ENCODE data around the gene MORC4. TPM values are rescaled to one million over a fixed set of nuclear protein-coding genes. Genes with fewer than 3 reads are reported as not detected.

The MORC4 gene
- total and polyA plus RNA-seq, 7 donors: 5.8 to 13.0 (median 9.3) TPM

- Histone ChIP-seq H3K4me3 (no peak overlapping the region), H3K27me3 (no peaks in the 10 kb centered on the region), H3K9me3 (no peaks in the 10 kb centered on the region), H3K4me1 (no peaks in the 10 kb centered on the region), H3K27ac (no peak overlapping the region), H3K36me3 (no peaks in the 10 kb centered on the region)
- WGBS, 2 donors: 93 to 95% methylated on average over 4 of the region's 4 CpGs
- intact Hi-C loops (cut with DNase I): no loop called here
- DNase-seq: no peak
- TF ChIP-seq POLR2A (IDR thresholded peaks at IDR 0.05) (no peak), EP300 (IDR thresholded peaks at IDR 0.05) (no peak), POLR2AphosphoS5 (IDR thresholded peaks at IDR 0.05) (no peak)
- TF ChIP-seq, protein P1, sequence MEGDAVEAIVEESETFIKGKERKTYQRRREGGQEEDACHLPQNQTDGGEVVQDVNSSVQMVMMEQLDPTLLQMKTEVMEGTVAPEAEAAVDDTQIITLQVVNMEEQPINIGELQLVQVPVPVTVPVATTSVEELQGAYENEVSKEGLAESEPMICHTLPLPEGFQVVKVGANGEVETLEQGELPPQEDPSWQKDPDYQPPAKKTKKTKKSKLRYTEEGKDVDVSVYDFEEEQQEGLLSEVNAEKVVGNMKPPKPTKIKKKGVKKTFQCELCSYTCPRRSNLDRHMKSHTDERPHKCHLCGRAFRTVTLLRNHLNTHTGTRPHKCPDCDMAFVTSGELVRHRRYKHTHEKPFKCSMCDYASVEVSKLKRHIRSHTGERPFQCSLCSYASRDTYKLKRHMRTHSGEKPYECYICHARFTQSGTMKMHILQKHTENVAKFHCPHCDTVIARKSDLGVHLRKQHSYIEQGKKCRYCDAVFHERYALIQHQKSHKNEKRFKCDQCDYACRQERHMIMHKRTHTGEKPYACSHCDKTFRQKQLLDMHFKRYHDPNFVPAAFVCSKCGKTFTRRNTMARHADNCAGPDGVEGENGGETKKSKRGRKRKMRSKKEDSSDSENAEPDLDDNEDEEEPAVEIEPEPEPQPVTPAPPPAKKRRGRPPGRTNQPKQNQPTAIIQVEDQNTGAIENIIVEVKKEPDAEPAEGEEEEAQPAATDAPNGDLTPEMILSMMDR (IDR thresholded peaks at IDR 0.05): no peak
Measured at GRCh38 chrX:106928227-106928626, 71.8 kb downstream of the MORC4 start.

DNA sequence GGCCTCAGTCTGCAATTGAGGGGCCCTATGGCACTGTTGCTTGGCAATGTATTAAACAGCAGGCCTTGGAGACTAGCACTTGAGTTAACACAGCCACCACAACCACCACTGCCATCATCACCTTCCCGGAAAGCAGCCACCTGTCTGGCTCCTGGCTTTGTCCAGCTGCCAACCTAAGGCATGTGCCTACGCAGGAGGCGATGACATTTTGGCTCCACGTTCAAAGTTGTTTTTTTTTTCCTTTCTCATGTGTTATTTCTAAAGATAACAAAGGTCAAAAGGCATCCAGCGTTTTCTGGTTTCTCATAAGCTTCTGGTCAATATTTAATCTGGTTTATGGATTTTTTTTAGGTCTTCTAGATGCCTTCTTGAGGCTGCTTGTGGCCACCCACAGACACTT, 72.3 kb downstream of the MORC4 start:
- intact Hi-C loops (cut with DNase I): no loop called here
- Histone ChIP-seq H3K36me3 (no peaks in the 10 kb centered on the region), H3K9me3 (no peaks in the 10 kb centered on the region), H3K4me1 (no peaks in the 10 kb centered on the region), H3K4me3 (no peak overlapping the region), H3K27me3 (no peaks in the 10 kb centered on the region), H3K27ac (no peak overlapping the region)
- no peak for DNase-seq
- no peak for TF ChIP-seq POLR2AphosphoS5 (IDR thresholded peaks at IDR 0.05)
- TF ChIP-seq EP300 (IDR thresholded peaks at IDR 0.05): no peak
- TF ChIP-seq, protein P1 (IDR thresholded peaks at IDR 0.05): no peak
- no peak for TF ChIP-seq POLR2A (IDR thresholded peaks at IDR 0.05)
- 20 to 60% methylated on average over 5 of the region's 5 CpGs for WGBS, 2 donors

DNA sequence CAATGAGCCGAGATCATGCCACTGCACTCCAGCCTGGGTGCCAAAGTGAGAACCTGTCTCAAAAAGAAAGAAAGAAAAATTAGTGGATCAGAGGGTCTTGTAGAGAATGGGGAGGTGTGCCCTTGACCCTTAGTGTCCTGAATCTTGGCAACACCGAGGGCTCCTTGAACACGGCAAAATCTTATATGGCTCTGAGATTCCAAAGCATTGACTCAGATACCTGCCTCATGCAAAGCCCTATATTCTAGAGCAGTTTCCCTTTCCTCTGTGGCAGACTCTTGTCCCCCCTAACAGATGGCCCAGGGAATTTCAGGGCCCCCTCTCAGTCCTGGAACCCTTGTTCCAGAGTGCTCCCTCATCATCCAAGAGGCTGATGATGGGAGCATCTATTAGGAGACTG, 73.0 kb downstream of the MORC4 start:
- Histone ChIP-seq H3K9me3 (no peaks in the 10 kb centered on the region), H3K27me3 (no peaks in the 10 kb centered on the region), H3K4me1 (no peaks in the 10 kb centered on the region), H3K27ac (no peak overlapping the region), H3K4me3 (no peak overlapping the region), H3K36me3 (no peaks in the 10 kb centered on the region)
- no peak for DNase-seq
- intact Hi-C loops (cut with DNase I): no loop called here
- WGBS, 2 donors: 62 to 82% methylated on average over 3 of the region's 3 CpGs
- no peak for TF ChIP-seq POLR2AphosphoS5 (IDR thresholded peaks at IDR 0.05)
- no peak for TF ChIP-seq EP300 (IDR thresholded peaks at IDR 0.05)
- TF ChIP-seq POLR2A (IDR thresholded peaks at IDR 0.05): no peak
- TF ChIP-seq, protein P1 (IDR thresholded peaks at IDR 0.05): no peak

GRCh38 chrX:106921637-106922036, 78.4 kb downstream of the MORC4 start:
- DNase-seq: no peak
- WGBS, 2 donors: 74 to 78% methylated on average over 2 of the region's 2 CpGs
- no peak overlapping the region for H3K4me3 ChIP-seq
- no peaks in the 10 kb centered on the region for H3K4me1 ChIP-seq
- no peaks in the 10 kb centered on the region for H3K27me3 ChIP-seq
- intact Hi-C loops (cut with DNase I): no loop called here
- no peaks in the 10 kb centered on the region for H3K9me3 ChIP-seq
- no peak overlapping the region for H3K27ac ChIP-seq
- TF ChIP-seq, protein P1 (IDR thresholded peaks at IDR 0.05): no peak
- no peak for TF ChIP-seq EP300 (IDR thresholded peaks at IDR 0.05)
- TF ChIP-seq POLR2A (IDR thresholded peaks at IDR 0.05): no peak
- TF ChIP-seq POLR2AphosphoS5 (IDR thresholded peaks at IDR 0.05): no peak
- H3K36me3 ChIP-seq: no peaks in the 10 kb centered on the region

- Histone ChIP-seq H3K4me1 (no peaks in the 10 kb centered on the region), H3K36me3 (no peaks in the 10 kb centered on the region), H3K27ac (no peak within 1 kb of the TSS), H3K27me3 (no peaks in the 10 kb centered on the region), H3K9me3 (no peaks in the 10 kb centered on the region), H3K4me3 (no peak within 1 kb of the TSS)
- TF ChIP-seq POLR2AphosphoS5 (IDR thresholded peaks at IDR 0.05) (no peak), POLR2A (IDR thresholded peaks at IDR 0.05) (no peak), EP300 (IDR thresholded peaks at IDR 0.05) (no peak)
- 50 to 79% methylated on average over 2 of the region's 2 CpGs for WGBS, 2 donors
- intact Hi-C loops (cut with DNase I): no loop called here
- DNase-seq: no peak
Measured at GRCh38 chrX:106919932-106920452, 80.0 kb downstream of the MORC4 start, which contains the start of gene CLDN2. CLDN2 (plus strand) TSS chrX:106920402; CDS start chrX:106928229, 7,827 bp downstream.
